ENCODE results near the gene RAVER1.
A peak's percentile ranks its signal among the peaks of the same experiment; 100 is the strongest.

The RAVER1 gene

DNA sequence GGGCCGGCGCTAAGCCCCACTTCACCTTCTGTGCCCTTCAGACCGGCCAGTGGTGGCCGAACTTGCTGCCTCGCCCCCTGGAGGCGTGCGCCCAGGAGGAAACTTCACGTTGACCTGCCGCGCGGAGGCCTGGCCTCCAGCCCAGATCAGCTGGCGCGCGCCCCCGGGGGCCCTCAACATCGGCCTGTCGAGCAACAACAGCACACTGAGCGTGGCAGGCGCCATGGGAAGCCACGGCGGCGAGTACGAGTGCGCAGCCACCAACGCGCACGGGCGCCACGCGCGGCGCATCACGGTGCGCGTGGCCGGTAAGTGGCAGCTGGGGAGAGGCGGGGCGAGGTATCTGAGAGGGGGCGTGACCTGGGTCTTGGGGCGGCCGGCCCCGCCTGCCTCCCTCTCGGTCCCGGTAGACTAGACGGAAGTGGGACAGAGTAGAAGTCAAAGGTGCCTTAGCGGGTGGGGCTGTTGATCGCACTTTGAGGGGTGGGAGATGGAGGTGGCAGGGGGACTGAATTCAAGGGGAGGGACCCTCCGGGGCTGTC, 38.0 kb downstream of the RAVER1 start:
- no peak for TF ChIP-seq CTCF (IDR thresholded peaks at IDR 0.05; ENCODE audit: low read depth, low read length)
- no peak overlapping the region for H3K4me3 ChIP-seq (ENCODE audit: low read depth, low read length)

GRCh38 chr19:10294368-10294697, 39.0 kb downstream of the RAVER1 start:
- no peak overlapping the region for H3K4me3 ChIP-seq (ENCODE audit: low read depth, low read length)
- TF ChIP-seq CTCF (IDR thresholded peaks at IDR 0.05; ENCODE audit: low read depth, low read length), result no peak

GRCh38 chr19:10293637-10294367, 39.5 kb downstream of the RAVER1 start:
- no peak for TF ChIP-seq CTCF (IDR thresholded peaks at IDR 0.05; ENCODE audit: low read depth, low read length)
- no peak overlapping the region for H3K4me3 ChIP-seq (ENCODE audit: low read depth, low read length)

- H3K4me3 ChIP-seq (ENCODE audit: low read depth, low read length), result peak overlapping the region; percentile 18; the same call in 1 of the 2 replicates
- TF ChIP-seq CTCF (IDR thresholded peaks at IDR 0.05; ENCODE audit: low read depth, low read length), result no peak
Measured at GRCh38 chr19:10292789-10293636, 40.3 kb downstream of the RAVER1 start.

DNA sequence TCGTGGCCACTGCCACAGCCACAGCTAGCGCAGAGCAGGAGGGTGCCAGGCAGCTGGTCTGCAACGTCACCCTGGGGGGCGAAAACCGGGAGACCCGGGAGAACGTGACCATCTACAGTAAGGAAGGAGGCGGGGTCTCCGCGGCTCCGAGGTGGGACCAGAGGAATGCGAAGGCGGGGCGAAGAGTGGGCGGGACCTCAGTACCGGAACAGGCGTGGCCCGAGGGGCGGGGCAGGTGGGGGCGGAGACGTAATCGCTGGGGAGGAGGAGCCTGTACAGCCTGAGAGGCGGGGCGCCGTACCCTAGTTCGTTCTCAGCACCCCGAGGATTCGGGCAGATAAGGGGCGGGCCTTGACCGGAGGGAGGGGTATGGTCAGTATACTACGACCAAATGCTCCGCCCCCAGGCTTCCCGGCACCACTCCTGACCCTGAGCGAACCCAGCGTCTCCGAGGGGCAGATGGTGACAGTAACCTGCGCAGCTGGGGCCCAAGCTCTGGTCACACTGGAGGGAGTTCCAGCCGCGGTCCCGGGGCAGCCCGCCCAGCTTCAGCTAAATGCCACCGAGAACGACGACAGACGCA, 41.0 kb downstream of the RAVER1 start:
- TF ChIP-seq CTCF (IDR thresholded peaks at IDR 0.05; ENCODE audit: low read depth, low read length), result no peak
- peak overlapping the region; percentile 69 for H3K4me3 ChIP-seq (ENCODE audit: low read depth, low read length)

DNA sequence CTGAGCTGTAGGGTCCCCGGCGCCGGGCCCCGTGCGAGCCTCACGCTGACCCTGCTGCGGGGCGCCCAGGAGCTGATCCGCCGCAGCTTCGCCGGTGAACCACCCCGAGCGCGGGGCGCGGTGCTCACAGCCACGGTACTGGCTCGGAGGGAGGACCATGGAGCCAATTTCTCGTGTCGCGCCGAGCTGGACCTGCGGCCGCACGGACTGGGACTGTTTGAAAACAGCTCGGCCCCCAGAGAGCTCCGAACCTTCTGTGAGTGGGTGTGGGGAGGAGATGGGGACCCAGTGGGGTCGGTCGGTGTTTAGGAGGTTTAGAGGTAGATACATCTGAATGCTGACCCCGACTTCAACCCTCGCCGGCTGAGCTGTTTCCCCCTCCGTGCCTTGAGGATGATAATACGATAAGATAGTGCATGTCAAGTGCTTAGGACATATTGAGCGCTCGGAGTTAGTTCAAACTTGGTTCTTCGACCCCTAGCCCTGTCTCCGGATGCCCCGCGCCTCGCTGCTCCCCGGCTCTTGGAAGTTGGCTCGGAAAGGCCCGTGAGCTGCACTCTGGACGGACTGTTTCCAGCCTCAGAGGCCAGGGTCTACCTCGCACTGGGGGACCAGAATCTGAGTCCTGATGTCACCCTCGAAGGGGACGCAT, 41.6 kb downstream of the RAVER1 start:
- H3K4me3 ChIP-seq (ENCODE audit: low read depth, low read length), result peak overlapping the region; percentile 69
- TF ChIP-seq CTCF (IDR thresholded peaks at IDR 0.05; ENCODE audit: low read depth, low read length), result no peak

Measured in WI38 (cell line).